Endothelial cell of umbilical vein (primary cell): Measurements from ENCODE around the gene ITGAX.

ENCODE experiments used
- CTCF ChIP-seq, 2 donors: IDR thresholded peaks; 1 replicate in 1 of 2; 2 replicates in 1 of 2; pipeline ENCODE4 v1.5.1; 2011; ENCODE audit warnings: low read length in 2 of 2, mild to moderate bottlenecking in 2 of 2, moderate library complexity in 2 of 2, control low read depth in 1 of 2, inconsistent platforms in 1 of 2, low read depth in 1 of 2; ENCODE audit not compliant: insufficient read depth in 1 of 2; ENCODE audit errors: extremely low read depth in 1 of 2
- EZH2 ChIP-seq: IDR thresholded peaks from 2 replicates; pipeline ENCODE4 v1.6.1; 2012; ENCODE audit warnings: borderline replicate concordance, low read depth, mild to moderate bottlenecking, moderate library complexity, low read length, inconsistent platforms; ENCODE audit not compliant: severe bottlenecking
- FOS ChIP-seq: IDR thresholded peaks from 2 replicates; pipeline ENCODE4 v1.6.1; 2011; ENCODE audit warnings: mild to moderate bottlenecking, low read length, moderate library complexity, borderline replicate concordance; ENCODE audit not compliant: insufficient read depth
- MAX ChIP-seq: IDR thresholded peaks from 2 replicates; pipeline ENCODE4 v1.6.1; 2011; ENCODE audit not compliant: insufficient read depth, insufficient read length
- POLR2A ChIP-seq: IDR thresholded peaks from 2 replicates; pipeline ENCODE4 v1.6.1; 2012; ENCODE audit warnings: low read depth, mild to moderate bottlenecking, control low read depth, low read length
- POLR2AphosphoS5 ChIP-seq: IDR thresholded peaks from 2 replicates; pipeline ENCODE4 v1.6.1; 2012; ENCODE audit warnings: low read depth, mild to moderate bottlenecking, control low read depth, low read length, moderate library complexity; ENCODE audit not compliant: insufficient read depth

DNA sequence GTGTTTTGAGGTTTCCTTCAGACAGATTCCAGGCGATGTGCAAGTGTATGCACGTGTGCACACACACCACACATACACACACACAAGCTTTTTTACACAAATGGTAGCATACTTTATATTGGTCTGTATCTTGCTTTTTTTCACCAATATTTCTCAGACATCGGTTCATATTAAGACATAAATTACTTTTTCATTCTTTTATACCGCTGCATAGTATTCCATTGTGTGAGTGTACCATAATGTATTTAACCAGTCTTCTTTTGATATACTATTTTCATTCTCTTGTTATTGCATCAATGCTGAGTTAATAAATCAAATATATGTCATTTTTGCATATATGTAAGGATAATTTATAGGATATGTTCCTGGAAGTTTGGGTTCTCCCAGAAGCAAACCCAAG, 22.4 kb upstream of the ITGAX start:
- no peak for TF ChIP-seq CTCF (IDR thresholded peaks at IDR 0.05; ENCODE audit: extremely low read depth in 1 of 2, insufficient read depth in 1 of 2, low read depth in 1 of 2, low read length in 2 of 2)
- no peak for TF ChIP-seq POLR2A
- TF ChIP-seq EZH2, result no peak
- no peak for TF ChIP-seq FOS
- TF ChIP-seq POLR2AphosphoS5, result no peak
- TF ChIP-seq MAX, result no peak
